Sciatic nerve (tissue), 2 donors: ENCODE measurements around the gene AKT1. TPM values are rescaled to one million over a fixed set of nuclear protein-coding genes. Genes with fewer than 3 reads are reported as not detected.

ENCODE experiments used
- ATAC-seq: fragments of 200-7000 bp; cut with Tn5 transposase; one replicate; pipeline ENCODE4 v1.9.1; 2020; ENCODE audit warnings: mild to moderate bottlenecking, moderate library complexity
- DNase-seq: peaks from one replicate; pipeline ENCODE4 v3.0.0-alpha.2; 2020; ENCODE audit warnings: low spot score
- intact Hi-C: fragments of 100-400 bp; cut with DNase I; formaldehyde crosslinking; loops from one replicate; pipeline ENCODE4 v1.14.2; 2022
- total RNA-seq: library from RNA; stranded (reverse); fragmentation: NEBNext Ultra II Directional; extraction: Animal tissue kit (Norgen Biotek cat#: 25700); gene quantifications from one replicate; pipeline ENCODE4 v1.2.1, GENCODE V29; 2021
- donor health status: DM: no; HTN: no; CAD: no.
- donor health status: DM: no; HTN: no; CAD: no.

AKT1 gene
- total RNA-seq, 1 donor from 2014 or later: 90.4 TPM

DNA sequence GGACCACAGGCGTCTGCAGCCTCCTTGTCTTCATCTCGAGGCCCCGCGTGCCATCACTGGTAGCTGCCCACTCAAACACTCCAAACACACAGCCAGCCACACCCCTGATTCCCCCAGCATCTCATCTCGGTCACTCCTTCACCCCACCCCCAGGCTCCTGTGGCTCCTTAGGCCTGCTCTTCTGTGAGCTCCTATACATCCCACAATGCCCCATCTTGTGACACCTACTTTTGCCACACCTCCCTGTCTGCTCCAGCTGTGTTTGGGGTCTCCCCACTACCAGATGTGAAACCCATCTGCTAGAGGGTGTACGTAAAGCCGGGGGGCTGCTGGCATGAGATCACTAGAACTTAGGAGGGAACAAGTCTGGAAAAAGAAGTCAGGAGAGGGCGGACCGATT lies 4.1 kb downstream of the AKT1 start:
- DNase-seq: no peak
- intact Hi-C loops: no loop called here
- ATAC-seq: no peak

DNA sequence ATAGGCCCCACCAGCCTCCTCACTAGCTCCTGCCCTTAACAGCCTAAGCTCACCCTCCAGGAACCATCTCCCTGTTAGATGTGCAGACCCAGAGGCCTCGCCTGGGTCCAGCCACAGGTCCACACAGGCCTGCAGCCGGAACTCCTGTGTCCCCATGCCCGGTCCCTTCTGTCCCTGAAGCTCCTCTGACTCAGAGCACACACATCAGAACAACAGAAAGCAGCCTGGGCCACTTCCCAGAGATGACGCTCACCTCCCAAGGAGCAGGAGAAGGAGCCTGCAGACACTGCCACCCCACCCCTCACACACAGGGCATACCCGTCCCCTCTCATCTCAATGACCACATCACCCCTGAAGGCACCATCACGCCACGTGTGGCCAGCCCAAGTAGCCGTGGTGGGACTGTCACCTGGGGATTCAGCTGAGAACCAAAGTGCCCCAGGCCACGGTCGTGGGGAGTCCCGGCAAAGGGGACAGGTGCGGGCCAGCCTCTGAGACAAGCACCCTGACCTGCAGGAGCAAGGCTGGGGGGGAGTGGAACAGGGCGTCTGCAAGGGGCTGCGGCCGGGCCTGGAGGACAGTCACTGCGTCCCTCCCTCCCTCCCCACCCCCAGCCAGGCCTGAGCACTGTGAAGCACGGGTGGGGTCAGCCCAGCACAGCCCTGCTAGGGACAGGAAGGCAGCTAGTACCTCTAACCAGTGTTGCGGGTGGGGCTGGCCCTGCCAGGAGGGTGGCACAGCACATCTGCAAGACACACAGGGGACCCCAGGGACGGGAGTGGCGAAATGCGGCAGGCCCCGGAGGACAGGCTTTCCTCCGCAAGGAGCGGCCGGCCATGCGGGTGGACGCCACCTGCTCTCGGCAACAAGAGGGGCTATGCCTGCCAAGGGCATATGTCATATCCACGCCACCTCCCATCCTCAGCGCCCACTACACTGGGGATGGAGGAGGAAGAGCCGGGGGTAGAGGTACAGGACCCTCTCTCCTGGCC lies 5.5 kb downstream of the AKT1 start:
- intact Hi-C loops: no loop called here
- no peak for DNase-seq
- ATAC-seq: no peak

DNA sequence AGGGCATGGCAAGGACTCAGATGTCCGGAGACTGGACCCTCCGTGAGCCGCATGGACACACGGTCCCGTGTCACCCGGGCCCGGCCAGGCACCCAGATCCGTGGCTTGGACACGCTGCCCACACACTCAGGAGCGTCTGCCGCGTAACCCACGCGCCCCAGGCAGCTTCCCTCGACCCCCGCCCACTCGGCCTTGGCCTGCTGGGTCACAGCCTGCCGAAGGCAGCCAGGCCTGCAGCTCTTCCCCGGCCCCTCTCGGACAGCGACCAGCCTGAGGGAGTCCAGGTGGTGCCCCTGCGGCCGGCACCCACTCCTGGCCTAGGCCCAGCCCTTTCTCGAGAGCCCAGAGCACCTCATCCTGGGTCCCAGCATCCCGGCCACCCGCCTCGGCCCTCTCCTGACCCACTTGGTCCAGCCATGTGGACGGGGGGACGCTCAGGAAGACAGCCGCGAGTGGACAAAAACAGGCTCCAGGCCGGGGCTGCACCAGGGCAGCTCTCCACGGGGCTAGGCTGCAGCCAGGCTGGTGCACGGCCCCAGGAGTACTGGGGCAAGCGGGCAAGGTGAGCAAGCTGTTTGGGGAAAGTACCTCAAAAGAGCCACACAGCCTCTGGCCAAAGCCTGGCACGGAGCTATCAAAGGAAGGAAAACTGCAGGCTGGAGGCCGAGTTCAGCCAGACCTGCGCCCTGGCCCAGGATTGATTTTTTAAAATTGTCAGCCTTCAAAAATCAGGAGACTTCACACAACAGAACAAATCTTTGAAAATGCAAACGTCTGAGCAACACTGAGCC lies 6.5 kb downstream of the AKT1 start:
- intact Hi-C loops: no loop called here
- ATAC-seq: no peak
- DNase-seq: no peak

GRCh38 chr14:104788161-104788818 lies 7.3 kb downstream of the AKT1 start:
- intact Hi-C loops: no loop called here
- ATAC-seq: no peak
- DNase-seq: no peak

- intact Hi-C loops: no loop called here
- DNase-seq: no peak
- no peak for ATAC-seq
These were observed 7.8 kb downstream of the AKT1 start for GRCh38 chr14:104787736-104788135.

DNA sequence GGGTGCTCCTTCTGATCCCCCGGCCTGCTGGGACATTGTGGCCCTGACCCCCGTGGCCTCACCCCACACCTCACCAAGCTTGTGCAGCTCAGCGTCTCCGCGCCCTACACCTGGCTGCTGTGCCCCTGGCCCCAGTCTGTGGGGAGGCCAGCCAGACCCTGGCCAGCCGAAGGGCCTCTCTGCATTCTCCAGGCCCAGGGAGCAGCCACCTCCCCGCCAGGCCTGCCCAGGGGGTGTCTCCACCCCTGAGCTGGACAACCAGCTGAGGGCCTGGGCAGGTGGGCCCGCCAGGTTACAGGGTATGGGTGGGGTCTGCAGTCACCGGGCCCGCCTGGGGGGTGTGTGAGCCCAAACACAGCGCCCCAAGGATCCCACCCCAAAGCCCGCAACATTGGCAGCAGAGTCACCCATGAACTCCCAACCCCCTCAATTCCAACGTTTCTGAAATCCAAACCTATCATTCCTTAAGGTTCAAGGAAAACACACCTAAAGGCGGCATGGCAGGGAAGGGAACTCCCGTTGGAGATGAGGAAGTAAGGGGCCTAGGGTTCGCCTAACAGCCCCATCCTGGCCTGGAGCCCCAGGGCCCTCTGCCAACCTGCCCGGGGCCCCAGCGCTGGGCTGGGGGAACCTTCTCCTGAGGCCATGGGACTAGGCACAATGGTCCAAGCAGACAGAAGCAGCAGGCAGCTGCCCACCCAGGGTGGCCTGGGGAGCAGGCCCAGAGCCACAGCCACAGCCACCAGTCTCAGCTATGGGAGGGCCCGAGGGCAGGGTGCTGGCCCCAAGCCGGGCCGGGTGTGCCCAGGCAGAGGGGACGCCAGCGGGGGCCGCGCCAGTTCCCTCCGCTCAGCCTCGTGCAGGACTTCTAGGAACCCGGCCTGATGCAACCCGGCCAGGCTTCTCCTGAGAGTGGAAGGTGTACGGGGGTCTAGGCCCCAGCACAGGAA lies 8.5 kb downstream of the AKT1 start:
- no peak for DNase-seq
- intact Hi-C loops: no loop called here
- no peak for ATAC-seq

- peak; percentile 68 for ATAC-seq
These were observed 9.4 kb downstream of the AKT1 start for GRCh38 chr14:104786091-104786586.

GRCh38 chr14:104785708-104786080 lies 9.9 kb downstream of the AKT1 start:
- DNase-seq (no peak), ATAC-seq (no peak)
- intact Hi-C loops: no loop called here

More at GRCh38 chr14:104786091-104786586, 9.4 kb downstream of the AKT1 start:
- no peak for DNase-seq
- intact Hi-C loops: no loop called here

DNA sequence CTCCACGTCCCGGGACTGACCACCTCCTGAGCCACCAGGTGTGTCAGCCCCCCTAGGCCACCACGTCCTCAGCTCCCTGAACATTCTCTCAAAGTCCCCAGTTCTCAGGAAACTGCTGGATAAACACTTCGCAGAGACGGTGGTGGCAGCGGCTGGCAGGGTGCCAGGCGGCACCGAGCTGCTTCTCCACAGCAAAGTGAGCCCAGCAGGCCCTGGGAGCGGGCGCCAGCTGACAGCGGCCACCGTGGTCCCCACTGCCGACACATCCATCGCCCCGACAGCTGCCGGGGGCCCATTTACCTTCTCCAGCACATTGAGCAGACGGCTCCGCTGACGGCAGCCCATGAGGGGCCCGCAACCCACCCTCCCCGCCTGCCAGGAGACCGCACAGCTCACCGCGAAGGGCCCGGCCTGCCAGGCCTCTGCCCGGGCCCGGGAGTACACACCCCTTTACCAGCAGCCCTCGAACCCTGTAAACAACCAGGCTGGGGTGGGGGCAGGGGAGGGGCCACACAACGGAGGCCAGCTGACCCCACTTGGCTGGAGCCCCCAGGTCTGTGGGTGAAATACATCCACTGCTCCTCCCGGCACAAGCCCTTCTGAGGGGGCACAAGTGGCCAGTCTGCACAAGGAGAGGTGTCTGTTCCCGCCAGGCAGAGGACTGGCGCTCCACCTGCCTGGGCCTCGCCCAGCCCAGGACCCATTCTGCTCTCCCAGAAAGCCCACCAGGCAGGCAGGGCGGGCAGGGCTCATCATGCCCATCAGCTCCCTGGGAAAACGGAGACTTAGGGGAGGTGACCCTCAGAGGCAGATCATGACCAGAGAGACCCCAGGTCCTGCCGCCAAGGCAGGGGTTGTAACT lies 10.5 kb downstream of the AKT1 start:
- ATAC-seq: no peak
- intact Hi-C loops: no loop called here
- DNase-seq: no peak

DNA sequence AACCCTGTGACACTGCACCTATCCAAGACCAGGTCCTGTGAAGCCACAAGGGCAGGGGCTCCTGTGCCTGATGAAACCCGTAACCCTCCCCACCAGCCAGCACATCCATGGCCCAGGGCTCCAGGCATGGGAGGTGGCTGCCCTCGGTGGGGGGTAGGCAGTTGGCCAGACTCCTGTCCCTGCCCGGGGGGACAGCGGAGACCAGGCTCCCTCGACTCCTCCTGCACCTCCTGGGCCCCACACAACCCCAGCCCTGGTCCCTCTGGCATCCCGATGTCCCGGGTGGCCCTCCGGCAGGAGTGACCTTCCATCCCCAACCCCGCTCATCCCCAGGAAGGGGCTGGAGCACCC lies 11.4 kb downstream of the AKT1 start:
- intact Hi-C loops: no loop called here
- DNase-seq (no peak), ATAC-seq (no peak)

DNA sequence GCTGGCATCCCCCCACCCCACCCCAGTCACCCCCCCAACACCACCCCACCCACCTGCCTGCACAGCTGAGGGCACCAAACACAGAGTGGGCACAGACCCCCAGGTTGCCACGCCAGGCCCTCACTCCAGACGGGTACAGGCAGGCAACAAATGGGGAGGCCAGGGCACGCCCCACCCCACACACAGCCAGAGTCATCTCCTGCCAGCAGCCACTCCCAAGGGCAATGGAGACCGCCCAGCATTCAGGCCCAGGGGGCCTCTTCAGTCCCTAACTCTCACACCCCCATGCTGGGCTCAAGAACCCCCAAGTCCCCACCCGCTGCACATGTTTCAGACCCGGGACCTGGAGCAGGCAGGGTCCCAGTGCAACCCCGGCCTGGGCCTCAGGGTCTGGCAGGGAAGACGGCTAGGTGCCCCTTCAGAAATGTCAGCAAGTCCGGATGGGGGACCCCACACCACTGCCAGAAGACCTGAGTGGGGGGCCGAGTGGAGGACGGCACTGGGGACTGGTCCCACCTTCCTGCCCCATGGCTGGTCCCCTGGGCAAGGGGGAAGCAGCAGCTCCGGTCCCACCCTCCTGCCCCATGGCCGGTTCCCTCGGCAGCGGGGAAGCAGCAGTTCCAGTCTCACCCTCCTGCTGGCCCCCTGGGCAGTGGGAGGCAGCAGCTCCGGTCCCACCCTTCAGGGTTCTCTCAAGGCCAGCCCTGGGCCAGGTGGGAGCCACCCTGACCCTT lies 11.9 kb downstream of the AKT1 start:
- intact Hi-C loops: no loop called here
- DNase-seq: no peak
- no peak for ATAC-seq

- intact Hi-C loops: no loop called here
- no peak for ATAC-seq
- no peak for DNase-seq
These were observed 12.8 kb downstream of the AKT1 start for GRCh38 chr14:104782808-104783139.

DNA sequence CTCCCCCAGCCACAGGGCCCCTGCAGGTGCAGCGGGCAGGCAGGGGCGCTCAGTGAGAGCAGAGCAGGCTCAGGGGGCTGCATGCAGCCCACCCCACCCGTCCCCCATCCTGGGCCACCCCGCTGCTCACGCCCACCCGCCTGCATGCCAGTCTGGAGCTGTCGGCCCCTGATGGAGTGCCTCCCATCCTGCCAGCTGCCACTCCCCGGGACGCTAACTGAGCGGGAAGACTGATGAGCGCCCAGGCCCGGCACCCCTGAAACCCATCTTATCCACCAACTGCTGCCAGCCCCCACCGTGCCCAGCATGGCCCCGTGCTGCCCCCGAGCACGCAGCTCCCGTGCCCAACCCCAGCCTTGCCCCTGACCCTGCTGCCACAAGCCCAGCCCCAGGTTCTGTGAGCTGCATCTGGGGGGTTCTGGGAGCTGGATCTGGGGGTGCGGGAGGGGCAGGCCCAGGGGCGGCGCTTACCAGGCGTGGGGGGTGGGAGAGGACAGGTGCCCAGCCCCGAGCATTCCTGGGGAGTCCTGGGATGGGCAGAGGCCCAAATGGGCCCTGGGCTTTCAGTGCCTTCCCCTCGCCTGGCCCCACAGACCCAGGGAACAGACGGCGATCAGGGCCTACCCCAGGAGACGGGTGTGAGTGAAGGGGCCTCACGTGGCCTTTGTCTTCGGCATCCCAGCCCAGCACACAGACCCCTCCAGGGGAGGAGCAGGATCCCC lies 13.3 kb downstream of the AKT1 start:
- ATAC-seq (no peak), DNase-seq (no peak)
- intact Hi-C loops: no loop called here

- intact Hi-C loops: no loop called here
- ATAC-seq (no peak), DNase-seq (no peak)
These were observed 14.1 kb downstream of the AKT1 start for GRCh38 chr14:104781271-104782077.

DNA sequence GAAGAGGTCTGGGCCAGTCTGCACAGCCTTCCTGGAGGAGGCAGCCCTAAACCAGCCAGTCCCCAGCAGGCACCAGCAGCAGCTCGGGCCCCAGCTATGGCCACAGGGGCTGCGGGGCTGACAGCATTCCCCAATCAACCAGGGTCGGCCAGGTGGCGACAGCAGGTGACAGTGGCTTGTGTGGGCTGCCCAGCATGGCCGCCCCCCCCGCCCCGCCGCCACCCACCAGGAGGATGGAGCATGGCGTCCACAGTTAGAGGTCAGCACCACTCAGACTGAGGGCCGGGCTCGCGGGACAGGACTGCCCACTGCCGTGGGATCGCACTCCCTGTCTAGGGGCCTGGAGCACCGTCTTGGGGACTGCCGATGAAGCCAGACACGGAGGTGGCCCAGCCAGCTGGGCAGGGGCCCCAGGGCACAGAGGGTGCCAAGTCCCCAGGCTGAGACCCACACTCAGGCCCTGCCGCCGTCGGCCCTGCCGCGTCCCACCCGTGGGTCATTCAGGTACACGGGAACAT lies 15.0 kb downstream of the AKT1 start:
- ATAC-seq: no peak
- intact Hi-C loops: no loop called here
- DNase-seq: no peak
